H7 (cell line): ENCODE measurements around the gene BORA. TPM values are rescaled to one million over a fixed set of nuclear protein-coding genes. Genes with fewer than 3 reads are reported as not detected.

Experiments used
- DNase-seq: peaks from one replicate; pipeline ENCODE4 v3.0.0; 2012
- H3K27me3 ChIP-seq: 2 replicates; pipeline ENCODE4 v1.6.0; 2011; ENCODE audit warnings: mild to moderate bottlenecking, low read length; ENCODE audit not compliant: control insufficient read depth, insufficient read depth
- H3K36me3 ChIP-seq: replicated peaks from 2 replicates; pipeline ENCODE4 v1.5.1; 2011; ENCODE audit warnings: low read length; ENCODE audit not compliant: control insufficient read depth, insufficient read depth
- H3K4me3 ChIP-seq: 2 replicates; pipeline ENCODE4 v1.5.1; 2011; ENCODE audit warnings: low read depth, mild to moderate bottlenecking, control low read depth, low read length, moderate library complexity; ENCODE audit not compliant: insufficient read depth
- total RNA-seq: library from RNA; depleted of rRNA; stranded (reverse); fragments of >200 nt; shearing (Covaris generic); gene quantifications from 2 replicates; pipeline ENCODE4 v1.2.3, GENCODE V29; 2014; rRNA removed

Gene BORA
- total RNA-seq, 1 experiment from 2014 or later: 21.0 TPM

DNA sequence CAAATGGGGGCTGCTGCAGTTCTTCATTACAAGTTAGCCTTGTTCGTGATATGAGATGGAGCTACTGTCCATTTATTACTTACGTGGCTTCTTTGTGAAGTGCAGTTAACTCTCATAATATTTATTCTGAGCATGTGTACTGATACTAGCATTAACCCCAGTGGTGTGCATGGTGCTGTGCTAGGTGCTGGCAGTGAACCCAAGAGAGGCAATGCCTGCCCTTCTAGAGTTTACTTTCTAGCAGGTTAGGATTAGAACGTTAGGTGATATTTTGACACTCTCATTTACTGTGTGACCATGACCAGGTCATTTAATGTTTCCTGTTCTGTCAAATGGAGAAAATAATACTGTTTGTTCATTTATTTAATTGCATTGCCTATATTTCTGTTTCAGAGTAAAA lies 71.1 kb downstream of the BORA start:
- no peaks in the 10 kb centered on the region for H3K27me3 ChIP-seq
- H3K36me3 ChIP-seq: peaks cover 3% of the 10 kb centered on the region
- H3K4me3 ChIP-seq: no peak overlapping the region

DNA sequence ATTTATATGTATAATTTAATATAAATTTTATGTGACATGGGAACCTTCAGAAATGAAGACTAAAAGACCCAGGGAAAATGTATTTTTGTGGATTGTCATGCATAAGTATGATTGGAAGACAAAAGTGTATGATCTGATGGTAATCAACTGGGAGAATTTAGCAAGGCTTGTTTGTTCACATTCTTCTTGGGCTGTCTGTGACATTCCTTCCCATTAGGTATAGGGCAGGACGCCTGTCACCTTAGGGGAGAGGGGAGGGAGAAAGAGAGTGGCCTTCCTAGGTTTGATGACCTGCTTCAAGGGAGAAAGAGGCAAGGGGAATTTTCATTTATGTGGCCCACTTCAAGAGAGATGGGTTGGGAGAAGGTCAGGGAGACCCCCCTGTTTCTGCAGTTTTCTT lies 76.6 kb downstream of the BORA start:
- no peak overlapping the region for H3K4me3 ChIP-seq
- no peaks in the 10 kb centered on the region for H3K27me3 ChIP-seq
- DNase-seq: no peak
- H3K36me3 ChIP-seq: no peaks in the 10 kb centered on the region; the same call in 1 of the 2 replicates

More for the DNA sequence above, 71.1 kb downstream of the BORA start:
- DNase-seq: no peak

Other genes starting within 250 kb of the BORA start
- gene MZT1, start 294 bp upstream of the BORA start, total RNA-seq: 34.5 and 37.7 TPM in 2 replicates
- gene DIS3, start 54.0 kb downstream of the BORA start, total RNA-seq: 33.3 and 42.3 TPM in 2 replicates
- 5.9 and 11.6 TPM in 2 replicates for gene PIBF1, start 54.2 kb downstream of the BORA start, total RNA-seq